GM18858 (cell line): Measurements from ENCODE around the gene PLPP1.

Source experiments
- ATAC-seq: cut with Tn5 transposase; IDR thresholded peaks from one replicate; pipeline ENCODE4 v1.9.1; 2021; ENCODE audit not compliant: unreplicated experiment

The PLPP1 gene

GRCh38 chr5:55451976-55452375, 82.8 kb downstream of the PLPP1 start:
- ATAC-seq: no peak

GRCh38 chr5:55450050-55450765, 84.6 kb downstream of the PLPP1 start:
- ATAC-seq: no peak

GRCh38 chr5:55446640-55447351, 88.0 kb downstream of the PLPP1 start:
- ATAC-seq: no peak

GRCh38 chr5:55445791-55446190, 89.0 kb downstream of the PLPP1 start:
- no peak for ATAC-seq

- no peak for ATAC-seq
Measured at GRCh38 chr5:55441954-55442353, 92.8 kb downstream of the PLPP1 start.

GRCh38 chr5:55441107-55441771, 93.5 kb downstream of the PLPP1 start:
- no peak for ATAC-seq

- ATAC-seq: no peak
Measured at GRCh38 chr5:55440188-55440646, 94.5 kb downstream of the PLPP1 start.

- no peak for ATAC-seq
Measured at GRCh38 chr5:55438998-55439397, 95.8 kb downstream of the PLPP1 start.

- ATAC-seq: no peak
Measured at GRCh38 chr5:55437859-55438206, 96.9 kb downstream of the PLPP1 start.

GRCh38 chr5:55437452-55437851, 97.3 kb downstream of the PLPP1 start:
- no peak for ATAC-seq

GRCh38 chr5:55432549-55432948, 102.2 kb downstream of the PLPP1 start:
- ATAC-seq: no peak

GRCh38 chr5:55429613-55430253, 105.0 kb downstream of the PLPP1 start:
- ATAC-seq: no peak

- no peak for ATAC-seq
Measured at GRCh38 chr5:55429221-55429612, 105.5 kb downstream of the PLPP1 start.

- no peak for ATAC-seq
Measured at GRCh38 chr5:55427157-55427556, 107.6 kb downstream of the PLPP1 start.

GRCh38 chr5:55426455-55426854, 108.3 kb downstream of the PLPP1 start:
- no peak for ATAC-seq

- peak; percentile 87 for ATAC-seq
Measured at GRCh38 chr5:55421074-55421529, 113.7 kb downstream of the PLPP1 start.

GRCh38 chr5:55418994-55419968, 115.5 kb downstream of the PLPP1 start:
- no peak for ATAC-seq

GRCh38 chr5:55416306-55416705, 118.5 kb downstream of the PLPP1 start:
- ATAC-seq: no peak

- no peak for ATAC-seq
Measured at GRCh38 chr5:55415071-55415470, 119.7 kb downstream of the PLPP1 start.

- no peak for ATAC-seq
Measured at GRCh38 chr5:55413644-55414043, 121.1 kb downstream of the PLPP1 start.
